HEK293 (cell line): ENCODE measurements around the gene RAX2.
A peak's percentile ranks its signal among the peaks of the same experiment; 100 is the strongest.

ENCODE experiments used
- ATF2 ChIP-seq: fragments of 450-650 bp; formaldehyde crosslinking; IDR thresholded peaks from 2 replicates; pipeline ENCODE4 v1.5.1; 2016; ENCODE audit warnings: missing biosample characterization, missing genetic modification characterization, low read depth
- GLI4 ChIP-seq: fragments of 450-650 bp; formaldehyde crosslinking; IDR thresholded peaks from 2 replicates; pipeline ENCODE4 v1.5.1; 2016; ENCODE audit warnings: missing biosample characterization, missing genetic modification characterization
- ZBTB10 ChIP-seq: fragments of 450-650 bp; formaldehyde crosslinking; IDR thresholded peaks from 2 replicates; pipeline ENCODE4 v1.5.1; 2016; ENCODE audit warnings: missing biosample characterization, missing genetic modification characterization
- ZBTB17 ChIP-seq: fragments of 450-650 bp; formaldehyde crosslinking; IDR thresholded peaks from 2 replicates; pipeline ENCODE4 v1.5.1; 2016; ENCODE audit warnings: missing biosample characterization, missing genetic modification characterization
- ZNF10 ChIP-seq: fragments of 450-650 bp; formaldehyde crosslinking; IDR thresholded peaks from 2 replicates; pipeline ENCODE4 v1.5.1; 2017; ENCODE audit warnings: missing biosample characterization, missing genetic modification characterization
- ZNF114 ChIP-seq: fragments of 450-650 bp; formaldehyde crosslinking; IDR thresholded peaks from 2 replicates; pipeline ENCODE4 v1.5.0; 2017; ENCODE audit warnings: missing biosample characterization, missing genetic modification characterization
- ZNF146 ChIP-seq: fragments of 450-650 bp; formaldehyde crosslinking; IDR thresholded peaks from 2 replicates; pipeline ENCODE4 v1.5.1; 2016; ENCODE audit warnings: missing biosample characterization, missing genetic modification characterization
- ZNF2 ChIP-seq: fragments of 450-650 bp; formaldehyde crosslinking; IDR thresholded peaks from 2 replicates; pipeline ENCODE4 v1.5.1; 2016; ENCODE audit warnings: missing biosample characterization, missing genetic modification characterization
- ZNF202 ChIP-seq: fragments of 450-650 bp; formaldehyde crosslinking; IDR thresholded peaks from 2 replicates; pipeline ENCODE4 v1.5.1; 2016; ENCODE audit warnings: missing biosample characterization, missing genetic modification characterization, borderline replicate concordance
- ZNF341 ChIP-seq: fragments of 450-650 bp; formaldehyde crosslinking; IDR thresholded peaks from 2 replicates; pipeline ENCODE4; 2016; ENCODE audit warnings: low read depth, missing biosample characterization, missing genetic modification characterization
- ZNF350 ChIP-seq: fragments of 450-650 bp; formaldehyde crosslinking; IDR thresholded peaks from 2 replicates; pipeline ENCODE4 v1.5.0; 2017; ENCODE audit warnings: missing biosample characterization, mild to moderate bottlenecking, missing genetic modification characterization
- ZNF362 ChIP-seq: fragments of 450-650 bp; formaldehyde crosslinking; IDR thresholded peaks from 2 replicates; pipeline ENCODE4 v1.5.1; 2016; ENCODE audit warnings: missing biosample characterization, missing genetic modification characterization
- ZNF391 ChIP-seq: fragments of 450-650 bp; formaldehyde crosslinking; IDR thresholded peaks from 2 replicates; pipeline ENCODE4 v1.5.1; 2016; ENCODE audit warnings: low read depth, missing biosample characterization, missing genetic modification characterization, borderline replicate concordance
- ZNF394 ChIP-seq: fragments of 450-650 bp; formaldehyde crosslinking; IDR thresholded peaks from 2 replicates; pipeline ENCODE4 v1.5.1; 2016; ENCODE audit warnings: missing biosample characterization, missing genetic modification characterization, mild to moderate bottlenecking, moderate library complexity, borderline replicate concordance
- ZNF521 ChIP-seq: fragments of 450-650 bp; formaldehyde crosslinking; IDR thresholded peaks from 2 replicates; pipeline ENCODE4 v1.5.1; 2017; ENCODE audit warnings: missing biosample characterization, mild to moderate bottlenecking, missing genetic modification characterization
- ZNF529 ChIP-seq: fragments of 450-650 bp; formaldehyde crosslinking; IDR thresholded peaks from 2 replicates; pipeline ENCODE4 v1.5.1; 2017; ENCODE audit warnings: missing genetic modification characterization, missing biosample characterization; ENCODE audit not compliant: insufficient replicate concordance
- ZNF544 ChIP-seq: fragments of 450-650 bp; formaldehyde crosslinking; IDR thresholded peaks from 2 replicates; pipeline ENCODE4 v1.5.0; 2017; ENCODE audit warnings: missing biosample characterization, missing genetic modification characterization
- ZNF558 ChIP-seq: fragments of 450-650 bp; formaldehyde crosslinking; IDR thresholded peaks from 2 replicates; pipeline ENCODE4 v1.5.1; 2016; ENCODE audit warnings: missing biosample characterization, missing genetic modification characterization
- ZNF654 ChIP-seq: fragments of 450-650 bp; formaldehyde crosslinking; IDR thresholded peaks from 2 replicates; pipeline ENCODE4 v1.5.1; 2016; ENCODE audit warnings: low read depth, missing biosample characterization, missing genetic modification characterization
- TF ChIP-seq, protein P1 (sequence below): IDR thresholded peaks from 2 replicates; pipeline ENCODE4 v1.6.1; 2011; ENCODE audit warnings: mild to moderate bottlenecking, low read depth, low read length, borderline replicate concordance
- TF ChIP-seq, protein P2 (sequence below): fragments of 450-650 bp; formaldehyde crosslinking; IDR thresholded peaks from 2 replicates; pipeline ENCODE4 v1.5.1; 2016; ENCODE audit warnings: missing biosample characterization, missing genetic modification characterization
- TF ChIP-seq, protein P3 (sequence below): fragments of 450-650 bp; formaldehyde crosslinking; conservative IDR thresholded peaks from 2 replicates; pipeline ENCODE4 v1.5.1; 2016; ENCODE audit warnings: low read depth, missing biosample characterization, missing genetic modification characterization

RAX2 gene

GRCh38 chr19:3761382-3762129 lies 10.5 kb downstream of the RAX2 start, which contains the start of gene APBA3 (continued):
- TF ChIP-seq, protein P1, sequence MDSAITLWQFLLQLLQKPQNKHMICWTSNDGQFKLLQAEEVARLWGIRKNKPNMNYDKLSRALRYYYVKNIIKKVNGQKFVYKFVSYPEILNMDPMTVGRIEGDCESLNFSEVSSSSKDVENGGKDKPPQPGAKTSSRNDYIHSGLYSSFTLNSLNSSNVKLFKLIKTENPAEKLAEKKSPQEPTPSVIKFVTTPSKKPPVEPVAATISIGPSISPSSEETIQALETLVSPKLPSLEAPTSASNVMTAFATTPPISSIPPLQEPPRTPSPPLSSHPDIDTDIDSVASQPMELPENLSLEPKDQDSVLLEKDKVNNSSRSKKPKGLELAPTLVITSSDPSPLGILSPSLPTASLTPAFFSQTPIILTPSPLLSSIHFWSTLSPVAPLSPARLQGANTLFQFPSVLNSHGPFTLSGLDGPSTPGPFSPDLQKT = no peak
- no peak for TF ChIP-seq ZNF202 (tag by site-specific recombination)
- TF ChIP-seq, protein P2, sequence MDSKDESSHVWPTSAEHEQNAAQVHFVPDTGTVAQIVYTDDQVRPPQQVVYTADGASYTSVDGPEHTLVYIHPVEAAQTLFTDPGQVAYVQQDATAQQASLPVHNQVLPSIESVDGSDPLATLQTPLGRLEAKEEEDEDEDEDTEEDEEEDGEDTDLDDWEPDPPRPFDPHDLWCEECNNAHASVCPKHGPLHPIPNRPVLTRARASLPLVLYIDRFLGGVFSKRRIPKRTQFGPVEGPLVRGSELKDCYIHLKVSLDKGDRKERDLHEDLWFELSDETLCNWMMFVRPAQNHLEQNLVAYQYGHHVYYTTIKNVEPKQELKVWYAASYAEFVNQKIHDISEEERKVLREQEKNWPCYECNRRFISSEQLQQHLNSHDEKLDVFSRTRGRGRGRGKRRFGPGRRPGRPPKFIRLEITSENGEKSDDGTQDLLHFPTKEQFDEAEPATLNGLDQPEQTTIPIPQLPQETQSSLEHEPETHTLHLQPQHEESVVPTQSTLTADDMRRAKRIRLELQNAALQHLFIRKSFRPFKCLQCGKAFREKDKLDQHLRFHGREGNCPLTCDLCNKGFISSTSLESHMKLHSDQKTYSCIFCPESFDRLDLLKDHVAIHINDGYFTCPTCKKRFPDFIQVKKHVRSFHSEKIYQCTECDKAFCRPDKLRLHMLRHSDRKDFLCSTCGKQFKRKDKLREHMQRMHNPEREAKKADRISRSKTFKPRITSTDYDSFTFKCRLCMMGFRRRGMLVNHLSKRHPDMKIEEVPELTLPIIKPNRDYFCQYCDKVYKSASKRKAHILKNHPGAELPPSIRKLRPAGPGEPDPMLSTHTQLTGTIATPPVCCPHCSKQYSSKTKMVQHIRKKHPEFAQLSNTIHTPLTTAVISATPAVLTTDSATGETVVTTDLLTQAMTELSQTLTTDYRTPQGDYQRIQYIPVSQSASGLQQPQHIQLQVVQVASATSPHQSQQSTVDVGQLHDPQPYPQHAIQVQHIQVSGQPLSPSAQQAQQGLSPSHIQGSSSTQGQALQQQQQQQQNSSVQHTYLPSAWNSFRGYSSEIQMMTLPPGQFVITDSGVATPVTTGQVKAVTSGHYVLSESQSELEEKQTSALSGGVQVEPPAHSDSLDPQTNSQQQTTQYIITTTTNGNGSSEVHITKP (tag by site-specific recombination) = peak; percentile 96
- TF ChIP-seq ZBTB10 (tag by site-specific recombination) = peak; percentile 73
- TF ChIP-seq ZNF391 (tag by site-specific recombination) = peak; percentile 26; the same call in 1 of the 2 replicates
- 0 out of 2 replicates have a peak, but pooled peaks have one; percentile 23 for TF ChIP-seq ZNF146 (tag by site-specific recombination)
- no peak for TF ChIP-seq ZNF521 (tag by site-specific recombination)
- peak; percentile 96 for TF ChIP-seq ZNF2 (tag by site-specific recombination)
- TF ChIP-seq ZNF10 = 0 out of 2 replicates have a peak, but pooled peaks have one; percentile 39
- peak; percentile 44; the same call in 1 of the 2 replicates for TF ChIP-seq ZNF558 (tag by site-specific recombination)
- TF ChIP-seq ZNF114 = no peak
- TF ChIP-seq ZNF362 (tag by site-specific recombination) = no peak
- TF ChIP-seq ZNF654 (tag by site-specific recombination) = 0 out of 2 replicates have a peak, but pooled peaks have one; percentile 3
- no peak for TF ChIP-seq ATF2 (tag by site-specific recombination)
- TF ChIP-seq GLI4 (tag by site-specific recombination) = 0 out of 2 replicates have a peak, but pooled peaks have one; percentile 48
- TF ChIP-seq ZNF529 (tag by site-specific recombination) = no peak
- TF ChIP-seq ZNF341 (tag by site-specific recombination) = no peak; the same call in 1 of the 2 replicates
- peak; percentile 44; the same call in 1 of the 2 replicates for TF ChIP-seq ZNF394
- TF ChIP-seq, protein P3, sequence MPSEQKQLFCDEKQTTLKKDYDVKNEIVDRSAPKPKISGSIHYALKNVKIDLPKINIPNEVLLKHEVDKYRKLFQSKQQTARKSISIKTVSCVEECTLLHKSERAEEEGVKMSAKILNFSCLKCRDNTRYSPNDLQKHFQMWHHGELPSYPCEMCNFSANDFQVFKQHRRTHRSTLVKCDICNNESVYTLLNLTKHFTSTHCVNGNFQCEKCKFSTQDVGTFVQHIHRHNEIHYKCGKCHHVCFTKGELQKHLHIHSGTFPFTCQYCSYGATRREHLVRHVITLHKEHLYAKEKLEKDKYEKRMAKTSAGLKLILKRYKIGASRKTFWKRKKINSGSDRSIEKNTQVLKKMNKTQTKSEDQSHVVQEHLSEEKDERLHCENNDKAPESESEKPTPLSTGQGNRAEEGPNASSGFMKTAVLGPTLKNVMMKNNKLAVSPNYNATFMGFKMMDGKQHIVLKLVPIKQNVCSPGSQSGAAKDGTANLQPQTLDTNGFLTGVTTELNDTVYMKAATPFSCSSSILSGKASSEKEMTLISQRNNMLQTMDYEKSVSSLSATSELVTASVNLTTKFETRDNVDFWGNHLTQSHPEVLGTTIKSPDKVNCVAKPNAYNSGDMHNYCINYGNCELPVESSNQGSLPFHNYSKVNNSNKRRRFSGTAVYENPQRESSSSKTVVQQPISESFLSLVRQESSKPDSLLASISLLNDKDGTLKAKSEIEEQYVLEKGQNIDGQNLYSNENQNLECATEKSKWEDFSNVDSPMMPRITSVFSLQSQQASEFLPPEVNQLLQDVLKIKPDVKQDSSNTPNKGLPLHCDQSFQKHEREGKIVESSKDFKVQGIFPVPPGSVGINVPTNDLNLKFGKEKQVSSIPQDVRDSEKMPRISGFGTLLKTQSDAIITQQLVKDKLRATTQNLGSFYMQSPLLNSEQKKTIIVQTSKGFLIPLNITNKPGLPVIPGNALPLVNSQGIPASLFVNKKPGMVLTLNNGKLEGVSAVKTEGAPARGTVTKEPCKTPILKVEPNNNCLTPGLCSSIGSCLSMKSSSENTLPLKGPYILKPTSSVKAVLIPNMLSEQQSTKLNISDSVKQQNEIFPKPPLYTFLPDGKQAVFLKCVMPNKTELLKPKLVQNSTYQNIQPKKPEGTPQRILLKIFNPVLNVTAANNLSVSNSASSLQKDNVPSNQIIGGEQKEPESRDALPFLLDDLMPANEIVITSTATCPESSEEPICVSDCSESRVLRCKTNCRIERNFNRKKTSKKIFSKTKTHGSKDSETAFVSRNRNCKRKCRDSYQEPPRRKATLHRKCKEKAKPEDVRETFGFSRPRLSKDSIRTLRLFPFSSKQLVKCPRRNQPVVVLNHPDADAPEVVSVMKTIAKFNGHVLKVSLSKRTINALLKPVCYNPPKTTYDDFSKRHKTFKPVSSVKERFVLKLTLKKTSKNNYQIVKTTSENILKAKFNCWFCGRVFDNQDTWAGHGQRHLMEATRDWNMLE = peak; percentile 66
- no peak for TF ChIP-seq ZNF350
- peak; percentile 98 for TF ChIP-seq ZBTB17
- TF ChIP-seq ZNF544 (tag by site-specific recombination) = no peak
